Progenitor cell of endocrine pancreas (in vitro differentiated cells): ENCODE measurements around the gene NAPB. TPM values are rescaled to one million over a fixed set of nuclear protein-coding genes. Genes with fewer than 3 reads are reported as not detected.

Experiments used
- DNase-seq: peaks from one replicate; pipeline ENCODE4 v3.0.0; 2021; ENCODE audit warnings: low spot score; ENCODE audit not compliant: unreplicated experiment
- H3K27ac Mint-ChIP-seq: 2 replicates; pipeline ENCODE4 v1.8.0; 2021; ENCODE audit warnings: mild to moderate bottlenecking, moderate library complexity, mixed read lengths
- H3K27me3 Mint-ChIP-seq: 2 replicates; pipeline ENCODE4 v1.8.0; 2021; ENCODE audit warnings: mixed read lengths
- H3K36me3 Mint-ChIP-seq: 2 replicates; pipeline ENCODE4 v1.8.0; 2022; ENCODE audit warnings: mixed read lengths; ENCODE audit not compliant: insufficient read depth
- H3K4me1 Mint-ChIP-seq: 2 replicates; pipeline ENCODE4 v1.8.0; 2021; ENCODE audit warnings: low read depth, mixed read lengths
- H3K4me3 Mint-ChIP-seq: 2 replicates; pipeline ENCODE4 v1.8.0; 2021; ENCODE audit warnings: low read depth, mild to moderate bottlenecking, moderate library complexity, mixed read lengths
- H3K9me3 Mint-ChIP-seq: 2 replicates; pipeline ENCODE4 v1.8.0; 2021; ENCODE audit warnings: low read depth, mixed read lengths
- total RNA-seq: library from RNA; stranded (reverse); gene quantifications from 2 replicates; pipeline ENCODE4 v1.2.1, GENCODE V29; 2021
- TF ChIP-seq, protein P1 (sequence below): fragments of 200-600 bp; sonication (generic); IDR thresholded peaks from one replicate; pipeline ENCODE4 v1.5.0; 2021; ENCODE audit warnings: antibody characterized with exemption, mild to moderate bottlenecking; ENCODE audit not compliant: unreplicated experiment

NAPB gene
- total RNA-seq, 1 donor from 2014 or later: 22.2 TPM

GRCh38 chr20:23341073-23341472, 80.2 kb downstream of the NAPB start:
- DNase-seq: no peak
- Mint-ChIP-seq H3K36me3 (no peaks in the 10 kb centered on the region), H3K27me3 (peaks cover 39% of the 10 kb centered on the region), H3K27ac (no peak overlapping the region), H3K9me3 (no peaks in the 10 kb centered on the region), H3K4me1 (no peaks in the 10 kb centered on the region), H3K4me3 (no peak overlapping the region)
- TF ChIP-seq, protein P1, sequence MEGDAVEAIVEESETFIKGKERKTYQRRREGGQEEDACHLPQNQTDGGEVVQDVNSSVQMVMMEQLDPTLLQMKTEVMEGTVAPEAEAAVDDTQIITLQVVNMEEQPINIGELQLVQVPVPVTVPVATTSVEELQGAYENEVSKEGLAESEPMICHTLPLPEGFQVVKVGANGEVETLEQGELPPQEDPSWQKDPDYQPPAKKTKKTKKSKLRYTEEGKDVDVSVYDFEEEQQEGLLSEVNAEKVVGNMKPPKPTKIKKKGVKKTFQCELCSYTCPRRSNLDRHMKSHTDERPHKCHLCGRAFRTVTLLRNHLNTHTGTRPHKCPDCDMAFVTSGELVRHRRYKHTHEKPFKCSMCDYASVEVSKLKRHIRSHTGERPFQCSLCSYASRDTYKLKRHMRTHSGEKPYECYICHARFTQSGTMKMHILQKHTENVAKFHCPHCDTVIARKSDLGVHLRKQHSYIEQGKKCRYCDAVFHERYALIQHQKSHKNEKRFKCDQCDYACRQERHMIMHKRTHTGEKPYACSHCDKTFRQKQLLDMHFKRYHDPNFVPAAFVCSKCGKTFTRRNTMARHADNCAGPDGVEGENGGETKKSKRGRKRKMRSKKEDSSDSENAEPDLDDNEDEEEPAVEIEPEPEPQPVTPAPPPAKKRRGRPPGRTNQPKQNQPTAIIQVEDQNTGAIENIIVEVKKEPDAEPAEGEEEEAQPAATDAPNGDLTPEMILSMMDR: no peak

GRCh38 chr20:23340524-23340923, 80.8 kb downstream of the NAPB start:
- no peak overlapping the region for H3K27ac Mint-ChIP-seq
- peaks cover 39% of the 10 kb centered on the region for H3K27me3 Mint-ChIP-seq
- H3K4me1 Mint-ChIP-seq: no peaks in the 10 kb centered on the region
- H3K4me3 Mint-ChIP-seq: no peak overlapping the region
- H3K36me3 Mint-ChIP-seq: no peaks in the 10 kb centered on the region
- peak; percentile 39 for DNase-seq
- TF ChIP-seq, protein P1: peak; percentile 77
- H3K9me3 Mint-ChIP-seq: no peaks in the 10 kb centered on the region

DNA sequence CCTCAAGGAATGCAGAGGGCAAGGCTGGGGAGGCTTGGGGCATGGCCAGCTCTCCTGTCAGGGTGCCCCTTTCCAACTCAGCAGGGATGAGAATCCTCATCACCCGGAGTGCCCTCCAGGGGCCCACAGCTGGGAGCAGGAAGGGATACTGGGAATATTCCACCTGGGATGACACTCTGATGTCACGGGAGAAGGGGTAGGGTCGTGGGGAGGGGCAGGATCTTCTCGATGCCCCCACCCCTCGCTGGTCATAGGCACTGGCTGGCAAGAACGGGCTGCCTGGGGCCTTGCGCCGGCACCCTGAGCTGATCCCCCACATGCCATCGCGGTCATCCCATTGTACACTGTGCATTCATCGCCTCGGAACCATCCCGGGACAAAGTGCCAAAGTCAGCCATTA, 81.3 kb downstream of the NAPB start:
- Mint-ChIP-seq H3K27me3 (peaks cover 39% of the 10 kb centered on the region), H3K27ac (no peak overlapping the region), H3K4me1 (no peaks in the 10 kb centered on the region), H3K4me3 (no peak overlapping the region), H3K36me3 (no peaks in the 10 kb centered on the region), H3K9me3 (no peaks in the 10 kb centered on the region)
- no peak for DNase-seq
- TF ChIP-seq, protein P1: no peak

- Mint-ChIP-seq H3K27ac (no peak overlapping the region), H3K9me3 (peaks cover 2% of the 10 kb centered on the region), H3K36me3 (no peaks in the 10 kb centered on the region), H3K4me3 (no peak overlapping the region), H3K27me3 (peaks cover 35% of the 10 kb centered on the region), H3K4me1 (no peaks in the 10 kb centered on the region)
- no peak for DNase-seq
- TF ChIP-seq, protein P1: no peak
Measured at GRCh38 chr20:23337312-23337711, 84.0 kb downstream of the NAPB start.

- no peak overlapping the region for H3K27ac Mint-ChIP-seq
- TF ChIP-seq, protein P1: no peak
- peaks cover 2% of the 10 kb centered on the region for H3K9me3 Mint-ChIP-seq
- H3K4me1 Mint-ChIP-seq: no peaks in the 10 kb centered on the region
- no peak overlapping the region for H3K4me3 Mint-ChIP-seq
- DNase-seq: no peak
- H3K36me3 Mint-ChIP-seq: no peaks in the 10 kb centered on the region
- H3K27me3 Mint-ChIP-seq: peaks cover 27% of the 10 kb centered on the region
Measured at GRCh38 chr20:23336476-23336875, 84.8 kb downstream of the NAPB start.
